GM23248 (cell line): Measurements from ENCODE around the gene ADGB. TPM values are rescaled to one million over a fixed set of nuclear protein-coding genes. Genes with fewer than 3 reads are reported as not detected.

Experiments used
- DNase-seq: peaks from one replicate; pipeline ENCODE4 v3.0.0-alpha.2; 2015
- H2AFZ ChIP-seq: fragments of 200-600 bp; sonication (generic); 2 replicates; pipeline ENCODE4 v1.6.1; 2016; ENCODE audit warnings: antibody characterized with exemption
- H3F3A ChIP-seq: fragments of 200-600 bp; sonication (generic); 2 replicates; pipeline ENCODE4 v1.6.1; 2016; ENCODE audit warnings: mild to moderate bottlenecking, antibody characterized with exemption, mixed run types; ENCODE audit not compliant: insufficient read depth
- H3K27ac ChIP-seq: fragments of 200-600 bp; sonication (generic); 2 replicates; pipeline ENCODE4 v1.5.1; 2016; ENCODE audit warnings: mild to moderate bottlenecking
- H3K27me3 ChIP-seq: fragments of 200-600 bp; sonication (generic); replicated peaks from 2 replicates; pipeline ENCODE4 v1.6.1; 2016; ENCODE audit warnings: mild to moderate bottlenecking; ENCODE audit not compliant: insufficient read depth
- H3K36me3 ChIP-seq: fragments of 200-600 bp; sonication (generic); 2 replicates; pipeline ENCODE4 v1.6.1; 2016; ENCODE audit warnings: low read depth, mild to moderate bottlenecking
- H3K4me1 ChIP-seq: fragments of 200-600 bp; sonication (generic); 2 replicates; pipeline ENCODE4 v1.6.1; 2016; ENCODE audit warnings: mild to moderate bottlenecking; ENCODE audit not compliant: insufficient read depth
- H3K4me2 ChIP-seq: fragments of 200-600 bp; sonication (generic); one replicate; pipeline ENCODE4 v1.6.1; 2016; ENCODE audit warnings: mild to moderate bottlenecking; ENCODE audit not compliant: unreplicated experiment
- H3K4me3 ChIP-seq: fragments of 200-600 bp; sonication (generic); 2 replicates; pipeline ENCODE4 v1.5.1; 2016; ENCODE audit warnings: mild to moderate bottlenecking
- H3K79me2 ChIP-seq: fragments of 200-600 bp; sonication (generic); 2 replicates; pipeline ENCODE4 v1.6.1; 2016; ENCODE audit warnings: mild to moderate bottlenecking; ENCODE audit not compliant: insufficient read depth
- H3K9ac ChIP-seq: fragments of 200-600 bp; sonication (generic); 2 replicates; pipeline ENCODE4 v1.6.1; 2016; ENCODE audit warnings: mild to moderate bottlenecking
- H3K9me2 ChIP-seq: fragments of 200-600 bp; sonication (generic); 2 replicates; pipeline ENCODE4 v1.6.1; 2016; ENCODE audit warnings: mixed run types, mild to moderate bottlenecking, moderate library complexity; ENCODE audit not compliant: insufficient read depth
- H3K9me3 ChIP-seq: fragments of 200-600 bp; sonication (generic); one replicate; pipeline ENCODE4 v1.6.1; 2017; ENCODE audit warnings: low read depth
- H4K20me1 ChIP-seq: fragments of 200-600 bp; sonication (generic); 2 replicates; pipeline ENCODE4 v1.6.0; 2016; ENCODE audit not compliant: insufficient read depth
- EZH2 ChIP-seq: fragments of 200-600 bp; sonication (generic); IDR thresholded peaks from 2 replicates; pipeline ENCODE4 v1.6.1; 2018; ENCODE audit warnings: antibody characterized with exemption, mild to moderate bottlenecking; ENCODE audit not compliant: insufficient read depth, poor library complexity, severe bottlenecking
- EZH2phosphoT487 ChIP-seq: fragments of 200-600 bp; sonication (generic); IDR thresholded peaks from 2 replicates; pipeline ENCODE4 v1.6.1; 2018; ENCODE audit warnings: antibody characterized with exemption, moderate library complexity, mild to moderate bottlenecking, low read depth; ENCODE audit not compliant: insufficient read depth
- WGBS, 2 experiments: methylation state at CpG; one replicate each; pipeline ENCODE4 v1.1.6; 2015 to 2017; ENCODE audit warnings: low lambda C conversion rate in 2 of 2, low coverage in 1 of 2; ENCODE audit errors: missing lambda C conversion rate in 2 of 2; 5-methylcytosine and 5-hydroxymethylcytosine counted together
- in situ Hi-C: fragments of 300-500 bp; cut with MboI; formaldehyde crosslinking; loops from 2 replicates; pipeline ENCODE4 v1.15.0; 2020
- polyA plus RNA-seq: library from polyadenylated mRNA; unstranded; fragments of >200 nt; fragmentation: Nextera tagmentation; extraction: Ambion mirVana; gene quantifications from 2 replicates; pipeline ENCODE4 v1.2.1, GENCODE V29; 2016
- total RNA-seq: library from RNA; depleted of rRNA; stranded (reverse); fragments of >200 nt; shearing (Covaris generic); gene quantifications from 2 replicates; pipeline ENCODE4 v1.2.3, GENCODE V29; 2014

ADGB gene
- total and polyA plus RNA-seq, 2 experiments from 2014 or later, result not detected

GRCh38 chr6:146781836-146782235, 183.1 kb downstream of the ADGB start:
- no peaks in the 10 kb centered on the region for H3K36me3 ChIP-seq
- peak; percentile 4 for DNase-seq
- no peak overlapping the region for H3K27ac ChIP-seq
- H3K9ac ChIP-seq, result no peak overlapping the region
- no peaks in the 10 kb centered on the region for H3F3A ChIP-seq
- H3K4me2 ChIP-seq, result no peak overlapping the region
- H2AFZ ChIP-seq, result no peak overlapping the region; the same call in 1 of the 2 replicates
- H3K4me1 ChIP-seq, result no peaks in the 10 kb centered on the region
- in situ Hi-C loops, result no loop called here
- TF ChIP-seq EZH2phosphoT487 (no peak), EZH2 (no peak)
- H3K79me2 ChIP-seq, result no peaks in the 10 kb centered on the region
- no peaks in the 10 kb centered on the region for H3K9me3 ChIP-seq
- no peak overlapping the region for H3K4me3 ChIP-seq
- H4K20me1 ChIP-seq, result no peaks in the 10 kb centered on the region
- 3 to 8% methylated on average over 3 of the region's 3 CpGs for whole genome bisulfite sequencing, 2 experiments
- H3K9me2 ChIP-seq, result no peaks in the 10 kb centered on the region
- no peaks in the 10 kb centered on the region for H3K27me3 ChIP-seq

- no peaks in the 10 kb centered on the region for H4K20me1 ChIP-seq
- no peak for TF ChIP-seq EZH2
- TF ChIP-seq EZH2phosphoT487, result no peak
- H3K27ac ChIP-seq, result no peak overlapping the region
- no peaks in the 10 kb centered on the region for H3K79me2 ChIP-seq
- no peaks in the 10 kb centered on the region for H3K36me3 ChIP-seq
- H3K9me3 ChIP-seq, result no peaks in the 10 kb centered on the region
- 66 to 69% methylated on average over 5 of the region's 5 CpGs for WGBS, 2 experiments
- DNase-seq, result peak; percentile 56
- in situ Hi-C loops, result no loop called here
- no peak overlapping the region for H3K4me2 ChIP-seq
- no peaks in the 10 kb centered on the region for H3F3A ChIP-seq
- no peak overlapping the region for H3K4me3 ChIP-seq
- H3K9ac ChIP-seq, result no peak overlapping the region
- no peaks in the 10 kb centered on the region for H3K4me1 ChIP-seq
- no peaks in the 10 kb centered on the region for H3K9me2 ChIP-seq
- no peak overlapping the region for H2AFZ ChIP-seq
- no peaks in the 10 kb centered on the region for H3K27me3 ChIP-seq
Measured at GRCh38 chr6:146785001-146785585, 186.3 kb downstream of the ADGB start.

- no peaks in the 10 kb centered on the region for H3K9me3 ChIP-seq
- H3K27me3 ChIP-seq, result no peaks in the 10 kb centered on the region
- 10 to 12% methylated on average over 5 of the region's 5 CpGs for WGBS, 2 experiments
- no peaks in the 10 kb centered on the region for H3K9me2 ChIP-seq
- H3K4me2 ChIP-seq, result peak overlapping the region; percentile 36
- H4K20me1 ChIP-seq, result no peaks in the 10 kb centered on the region
- H3F3A ChIP-seq, result no peaks in the 10 kb centered on the region
- H3K4me3 ChIP-seq, result peak overlapping the region; percentile 50
- TF ChIP-seq EZH2 (no peak), EZH2phosphoT487 (no peak)
- no peak overlapping the region for H3K27ac ChIP-seq
- peak; percentile 50 for DNase-seq
- in situ Hi-C loops, result no loop called here
- no peaks in the 10 kb centered on the region for H3K36me3 ChIP-seq
- no peak overlapping the region for H3K9ac ChIP-seq
- H3K79me2 ChIP-seq, result no peaks in the 10 kb centered on the region
- H3K4me1 ChIP-seq, result no peaks in the 10 kb centered on the region
- H2AFZ ChIP-seq, result peak overlapping the region; percentile 68
Measured at GRCh38 chr6:146787876-146788508, 189.2 kb downstream of the ADGB start.

- Histone ChIP-seq H3K4me2 (no peak overlapping the region), H3K9ac (no peak overlapping the region), H4K20me1 (no peaks in the 10 kb centered on the region), H3K79me2 (no peaks in the 10 kb centered on the region), H2AFZ (no peak overlapping the region), H3K27me3 (no peaks in the 10 kb centered on the region), H3K4me3 (no peak overlapping the region), H3K4me1 (no peaks in the 10 kb centered on the region), H3F3A (no peaks in the 10 kb centered on the region), H3K27ac (no peak overlapping the region), H3K9me2 (no peaks in the 10 kb centered on the region), H3K36me3 (no peaks in the 10 kb centered on the region), H3K9me3 (no peaks in the 10 kb centered on the region)
- in situ Hi-C loops, result no loop called here
- no peak for DNase-seq
- WGBS, 2 experiments, result 69 to 75% methylated on average over 4 of the region's 4 CpGs
- TF ChIP-seq EZH2 (no peak), EZH2phosphoT487 (no peak)
Measured at GRCh38 chr6:146790561-146791091, 191.9 kb downstream of the ADGB start.
